ENCODE results near the gene FRS3. TPM values are rescaled to one million over a fixed set of nuclear protein-coding genes. Genes with fewer than 3 reads are reported as not detected.

Gene FRS3
- total RNA-seq, 1 experiment from 2014 or later: 4.5 TPM

GRCh38 chr6:41733360-41733706, 46.4 kb downstream of the FRS3 start:
- Histone ChIP-seq H3K9me2 (ENCODE audit: insufficient read depth) (no peaks in the 10 kb centered on the region), H3K79me2 (ENCODE audit: low read depth) (no peaks in the 10 kb centered on the region), H3K4me1 (replicated peaks; ENCODE audit: insufficient read depth) (peaks cover 13% of the 10 kb centered on the region; the same call in 1 of the 2 replicates), H3K27me3 (ENCODE audit: insufficient read depth, low read depth) (no peaks in the 10 kb centered on the region), H3K9me3 (ENCODE audit: insufficient read depth, low read depth) (no peaks in the 10 kb centered on the region), H3K4me3 (peak overlapping the region; percentile 57; the same call in 1 of the 2 replicates), H3K27ac (no peak overlapping the region), H3K36me3 (ENCODE audit: low read depth) (no peaks in the 10 kb centered on the region), H4K20me1 (ENCODE audit: insufficient read depth) (no peaks in the 10 kb centered on the region; the same call in 1 of the 2 replicates), H2AFZ (no peak overlapping the region), H3K4me2 (peak overlapping the region; percentile 77), H3F3A (ENCODE audit: insufficient read depth, low read depth) (no peaks in the 10 kb centered on the region; the same call in 1 of the 2 replicates)
- no peak for TF ChIP-seq CTCF (conservative IDR thresholded peaks at IDR 0.05)
- no peak for TF ChIP-seq EZH2 (IDR thresholded peaks at IDR 0.05; ENCODE audit: low read depth)
- POLR2A ChIA-PET (ENCODE audit: unreplicated experiment): interaction anchor here (0.5 to 0.6 kb wide), 3 partner anchors 16 to 163 kb away, joined by 3 to 6 read pairs (median 6); no protein-coding TSS in a partner anchor
- TSS peak; percentile 62 for BruUV-seq (replicated peaks)
- CTCF ChIA-PET: interaction anchor here (0.6 to 1.4 kb wide), 4 partner anchors 54 to 541 kb away, joined by 3 to 7 read pairs (median 3); partner anchors contain the start of genes BYSL, MED20 and TOMM6
- intact Hi-C loops (cut with micrococcal nuclease; ENCODE audit: unreplicated experiment): no loop called here
- DNase-seq: no peak

- Histone ChIP-seq H3K79me2 (ENCODE audit: low read depth) (no peaks in the 10 kb centered on the region), H3K4me1 (replicated peaks; ENCODE audit: insufficient read depth) (0 out of 2 replicates have a peak, but pooled peaks cover 13% of the 10 kb centered on the region), H4K20me1 (ENCODE audit: insufficient read depth) (no peaks in the 10 kb centered on the region; the same call in 1 of the 2 replicates), H3K4me3 (no peak overlapping the region), H3K4me2 (peak overlapping the region; percentile 77), H3K36me3 (ENCODE audit: low read depth) (no peaks in the 10 kb centered on the region), H3K27me3 (ENCODE audit: insufficient read depth, low read depth) (no peaks in the 10 kb centered on the region), H3K9me3 (ENCODE audit: insufficient read depth, low read depth) (no peaks in the 10 kb centered on the region), H2AFZ (no peak overlapping the region), H3K27ac (no peak overlapping the region), H3F3A (ENCODE audit: insufficient read depth, low read depth) (no peaks in the 10 kb centered on the region; the same call in 1 of the 2 replicates), H3K9me2 (ENCODE audit: insufficient read depth) (no peaks in the 10 kb centered on the region)
- POLR2A ChIA-PET (ENCODE audit: unreplicated experiment): interaction anchor here (0.5 kb wide), 1 partner anchor 163 kb away, joined by 6 read pairs; no protein-coding TSS in a partner anchor
- CTCF ChIA-PET: interaction anchor here (0.9 to 1.4 kb wide), 2 partner anchors 54 to 188 kb away, joined by 3 read pairs; partner anchors contain the start of genes BYSL, MED20 and TOMM6
- no TSS peak for BruUV-seq (replicated peaks)
- intact Hi-C loops (cut with micrococcal nuclease; ENCODE audit: unreplicated experiment): no loop called here
- TF ChIP-seq EZH2 (IDR thresholded peaks at IDR 0.05; ENCODE audit: low read depth) (no peak), CTCF (conservative IDR thresholded peaks at IDR 0.05) (no peak)
- DNase-seq: no peak
Observed at GRCh38 chr6:41732591-41733359, 46.9 kb downstream of the FRS3 start.

DNA sequence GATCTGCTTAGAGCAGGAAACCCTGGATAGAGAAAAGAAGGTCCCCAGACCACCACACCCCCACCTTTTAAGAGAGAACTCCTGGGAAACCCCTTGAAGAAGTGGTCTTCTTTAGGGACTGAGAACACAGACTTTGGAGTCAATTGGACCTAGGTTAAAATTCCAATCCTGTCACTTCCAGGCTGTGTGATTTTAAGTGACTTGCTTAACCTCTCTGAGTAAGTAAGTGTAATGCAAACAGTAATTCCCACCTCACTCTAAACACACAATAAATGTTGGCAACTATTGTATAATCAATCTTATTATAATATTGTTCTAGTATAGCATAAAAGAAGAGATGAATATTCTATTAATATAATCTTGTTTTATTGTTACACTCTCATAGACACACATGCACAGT, 47.6 kb downstream of the FRS3 start:
- ChIA-PET POLR2A (ENCODE audit: unreplicated experiment) (no interaction called here), CTCF (no interaction called here)
- Histone ChIP-seq H3K36me3 (ENCODE audit: low read depth) (no peaks in the 10 kb centered on the region), H3K4me2 (no peak overlapping the region), H3K9me2 (ENCODE audit: insufficient read depth) (no peaks in the 10 kb centered on the region), H3K4me3 (no peak overlapping the region), H2AFZ (no peak overlapping the region), H3K27ac (no peak overlapping the region), H3K79me2 (ENCODE audit: low read depth) (no peaks in the 10 kb centered on the region), H3K9me3 (ENCODE audit: insufficient read depth, low read depth) (no peaks in the 10 kb centered on the region), H3K27me3 (ENCODE audit: insufficient read depth, low read depth) (no peaks in the 10 kb centered on the region), H3F3A (ENCODE audit: insufficient read depth, low read depth) (no peaks in the 10 kb centered on the region; the same call in 1 of the 2 replicates), H4K20me1 (ENCODE audit: insufficient read depth) (no peaks in the 10 kb centered on the region; the same call in 1 of the 2 replicates), H3K4me1 (replicated peaks; ENCODE audit: insufficient read depth) (0 out of 2 replicates have a peak, but pooled peaks cover 13% of the 10 kb centered on the region)
- DNase-seq: no peak
- TF ChIP-seq CTCF (conservative IDR thresholded peaks at IDR 0.05) (no peak), EZH2 (IDR thresholded peaks at IDR 0.05; ENCODE audit: low read depth) (no peak)
- no TSS peak for BruUV-seq (replicated peaks)
- intact Hi-C loops (cut with micrococcal nuclease; ENCODE audit: unreplicated experiment): no loop called here

All from PC-9 (cell line).